DND-41 (cell line): ENCODE measurements around the gene CCDC18.

ENCODE experiments used
- ATAC-seq: fragments of 200-7000 bp; cut with Tn5 transposase; 3 replicates; pipeline ENCODE4 v1.9.1; 2021; ENCODE audit warnings: low read depth; ENCODE audit not compliant: insufficient read depth
- DNase-seq: peaks from one replicate; pipeline ENCODE4 v3.0.0-alpha.2; 2020
- H2AFZ ChIP-seq: 2 replicates; pipeline ENCODE4 v1.6.0; 2012; ENCODE audit warnings: low read depth, low read length
- H3K27ac ChIP-seq: 2 replicates; pipeline ENCODE4 v1.5.1; 2012; ENCODE audit warnings: low read length, inconsistent platforms
- H3K27me3 ChIP-seq: fragments of 200-600 bp; sonication (generic); 2 replicates; pipeline ENCODE4 v1.6.0; 2012; ENCODE audit warnings: low read length, mild to moderate bottlenecking, inconsistent platforms; ENCODE audit not compliant: insufficient read depth, poor library complexity
- H3K36me3 ChIP-seq: 2 replicates; pipeline ENCODE4 v1.5.1; 2012; ENCODE audit warnings: low read length, inconsistent platforms; ENCODE audit not compliant: insufficient read depth
- H3K4me1 ChIP-seq: 2 replicates; pipeline ENCODE4 v1.5.1; 2012; ENCODE audit warnings: mild to moderate bottlenecking, low read length; ENCODE audit not compliant: insufficient read depth
- H3K4me2 ChIP-seq: 2 replicates; pipeline ENCODE4 v1.6.0; 2012; ENCODE audit warnings: mild to moderate bottlenecking, moderate library complexity, low read length, inconsistent platforms; ENCODE audit not compliant: insufficient read depth
- H3K4me3 ChIP-seq, 2 experiments: fragments of 200-600 bp in 1 of 2; shearing (Covaris generic) in 1 of 2; 2 replicates each; pipeline ENCODE4 v1.5.1; 2012 to 2016; ENCODE audit warnings: inconsistent platforms in 2 of 2, low read length in 2 of 2, mild to moderate bottlenecking in 2 of 2, low read depth in 1 of 2, moderate library complexity in 1 of 2
- H3K79me2 ChIP-seq: 2 replicates; pipeline ENCODE4 v1.6.0; 2012; ENCODE audit warnings: low read length, inconsistent platforms; ENCODE audit not compliant: insufficient read depth
- H3K9ac ChIP-seq: 2 replicates; pipeline ENCODE4 v1.6.0; 2012; ENCODE audit warnings: low read depth, mild to moderate bottlenecking, inconsistent platforms, low read length, moderate library complexity
- H3K9me3 ChIP-seq: 2 replicates; pipeline ENCODE4 v1.5.1; 2012; ENCODE audit warnings: low read length, moderate library complexity, mild to moderate bottlenecking, inconsistent platforms; ENCODE audit not compliant: insufficient read depth, severe bottlenecking
- H4K20me1 ChIP-seq: 2 replicates; pipeline ENCODE4 v1.6.0; 2012; ENCODE audit warnings: low read length; ENCODE audit not compliant: insufficient read depth
- EZH2 ChIP-seq: IDR thresholded peaks from 3 replicates; pipeline ENCODE4 v1.6.1; 2012; ENCODE audit warnings: borderline replicate concordance, low read depth, mild to moderate bottlenecking, moderate library complexity, low read length, inconsistent platforms; ENCODE audit not compliant: severe bottlenecking
- TF ChIP-seq, protein P1 (sequence below): IDR thresholded peaks from 2 replicates; pipeline ENCODE4 v1.5.1; 2012; ENCODE audit warnings: borderline replicate concordance, low read length, moderate library complexity, mild to moderate bottlenecking; ENCODE audit not compliant: poor library complexity, severe bottlenecking; ENCODE audit errors: extremely low read depth

Gene CCDC18

DNA sequence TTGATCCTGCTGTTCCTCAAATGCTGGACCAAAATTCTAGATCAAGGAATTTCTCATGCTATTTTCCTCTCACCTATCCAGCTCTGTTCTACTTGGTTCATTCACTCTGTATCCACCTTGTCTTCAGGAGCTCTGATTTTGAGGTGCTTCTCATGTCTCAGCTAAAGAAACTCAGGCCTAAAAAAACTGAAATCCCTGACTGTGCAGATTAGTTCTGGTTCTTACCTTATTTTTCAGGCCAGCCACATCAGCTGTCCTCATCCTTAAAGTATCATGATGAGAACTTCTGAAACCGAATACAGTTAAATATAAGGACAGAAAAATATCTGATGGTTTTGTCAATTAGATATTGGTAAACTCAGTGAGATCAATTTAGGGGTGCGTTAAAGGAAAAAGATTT lies 137.4 kb downstream of the CCDC18 start:
- no peak for DNase-seq
- Histone ChIP-seq H3K4me3 (no peak overlapping the region), H3K9ac (no peak overlapping the region), H4K20me1 (no peaks in the 10 kb centered on the region), H3K27ac (no peak overlapping the region), H3K4me2 (no peak overlapping the region), H3K36me3 (no peaks in the 10 kb centered on the region), H2AFZ (no peak overlapping the region), H3K27me3 (no peaks in the 10 kb centered on the region), H3K9me3 (no peaks in the 10 kb centered on the region), H3K4me1 (no peaks in the 10 kb centered on the region), H3K79me2 (no peaks in the 10 kb centered on the region)
- no peak for ATAC-seq
- TF ChIP-seq, protein P1, sequence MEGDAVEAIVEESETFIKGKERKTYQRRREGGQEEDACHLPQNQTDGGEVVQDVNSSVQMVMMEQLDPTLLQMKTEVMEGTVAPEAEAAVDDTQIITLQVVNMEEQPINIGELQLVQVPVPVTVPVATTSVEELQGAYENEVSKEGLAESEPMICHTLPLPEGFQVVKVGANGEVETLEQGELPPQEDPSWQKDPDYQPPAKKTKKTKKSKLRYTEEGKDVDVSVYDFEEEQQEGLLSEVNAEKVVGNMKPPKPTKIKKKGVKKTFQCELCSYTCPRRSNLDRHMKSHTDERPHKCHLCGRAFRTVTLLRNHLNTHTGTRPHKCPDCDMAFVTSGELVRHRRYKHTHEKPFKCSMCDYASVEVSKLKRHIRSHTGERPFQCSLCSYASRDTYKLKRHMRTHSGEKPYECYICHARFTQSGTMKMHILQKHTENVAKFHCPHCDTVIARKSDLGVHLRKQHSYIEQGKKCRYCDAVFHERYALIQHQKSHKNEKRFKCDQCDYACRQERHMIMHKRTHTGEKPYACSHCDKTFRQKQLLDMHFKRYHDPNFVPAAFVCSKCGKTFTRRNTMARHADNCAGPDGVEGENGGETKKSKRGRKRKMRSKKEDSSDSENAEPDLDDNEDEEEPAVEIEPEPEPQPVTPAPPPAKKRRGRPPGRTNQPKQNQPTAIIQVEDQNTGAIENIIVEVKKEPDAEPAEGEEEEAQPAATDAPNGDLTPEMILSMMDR: no peak
- TF ChIP-seq EZH2: no peak

DNA sequence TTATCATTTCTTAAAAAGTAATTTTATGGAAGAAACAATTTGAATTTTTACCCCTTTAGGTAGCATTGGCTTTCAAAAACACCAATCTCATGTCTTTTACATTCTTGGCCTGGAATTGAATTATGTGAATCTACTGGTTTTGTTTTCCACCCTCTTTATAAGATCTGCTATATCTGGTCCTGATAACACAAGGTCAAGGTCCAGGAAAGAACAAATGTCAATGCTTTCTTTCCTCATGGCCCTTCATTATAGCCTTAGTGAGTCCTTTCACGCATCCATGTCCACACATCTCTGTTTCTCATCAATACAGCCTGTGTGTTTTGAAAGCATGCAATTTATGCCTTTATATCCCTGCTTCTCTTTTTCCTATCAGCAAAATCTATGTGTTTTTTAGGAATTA lies 141.2 kb downstream of the CCDC18 start:
- H3K9me3 ChIP-seq: no peaks in the 10 kb centered on the region
- DNase-seq (no peak), ATAC-seq (no peak)
- no peaks in the 10 kb centered on the region for H3K4me1 ChIP-seq
- H3K9ac ChIP-seq: no peak overlapping the region
- no peaks in the 10 kb centered on the region for H3K27me3 ChIP-seq
- H3K27ac ChIP-seq: no peak overlapping the region
- H3K4me3 ChIP-seq: no peak overlapping the region
- TF ChIP-seq EZH2: no peak
- TF ChIP-seq, protein P1: no peak
- no peak overlapping the region for H3K4me2 ChIP-seq
- no peaks in the 10 kb centered on the region for H3K79me2 ChIP-seq
- H3K36me3 ChIP-seq: no peaks in the 10 kb centered on the region
- H4K20me1 ChIP-seq: no peaks in the 10 kb centered on the region
- H2AFZ ChIP-seq: no peak overlapping the region

DNA sequence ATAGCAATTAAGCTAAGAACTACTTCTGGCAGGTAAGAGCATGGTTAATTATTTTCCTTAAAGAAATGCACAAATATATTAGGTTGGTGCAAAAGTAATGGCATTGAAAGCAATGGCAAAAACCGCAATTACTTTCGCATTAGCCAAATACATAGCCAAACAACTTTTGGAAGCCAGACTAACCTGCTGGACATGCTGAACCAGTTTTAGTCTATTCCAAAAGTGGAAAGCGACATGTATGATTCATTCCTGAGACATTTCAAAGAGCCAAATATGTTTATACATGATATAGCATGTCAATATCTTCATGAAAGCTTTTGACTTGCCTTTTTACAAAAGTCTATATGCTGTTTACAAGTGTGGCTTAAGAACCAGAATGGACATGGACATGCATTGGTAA lies 141.8 kb downstream of the CCDC18 start:
- Histone ChIP-seq H3K4me3 (no peak overlapping the region), H3K36me3 (no peaks in the 10 kb centered on the region), H2AFZ (no peak overlapping the region), H3K27ac (no peak overlapping the region), H3K9me3 (no peaks in the 10 kb centered on the region), H3K9ac (no peak overlapping the region), H3K27me3 (no peaks in the 10 kb centered on the region), H3K79me2 (no peaks in the 10 kb centered on the region), H3K4me2 (no peak overlapping the region), H4K20me1 (no peaks in the 10 kb centered on the region), H3K4me1 (no peaks in the 10 kb centered on the region)
- no peak for TF ChIP-seq EZH2
- TF ChIP-seq, protein P1: no peak
- ATAC-seq: no peak
- no peak for DNase-seq

DNA sequence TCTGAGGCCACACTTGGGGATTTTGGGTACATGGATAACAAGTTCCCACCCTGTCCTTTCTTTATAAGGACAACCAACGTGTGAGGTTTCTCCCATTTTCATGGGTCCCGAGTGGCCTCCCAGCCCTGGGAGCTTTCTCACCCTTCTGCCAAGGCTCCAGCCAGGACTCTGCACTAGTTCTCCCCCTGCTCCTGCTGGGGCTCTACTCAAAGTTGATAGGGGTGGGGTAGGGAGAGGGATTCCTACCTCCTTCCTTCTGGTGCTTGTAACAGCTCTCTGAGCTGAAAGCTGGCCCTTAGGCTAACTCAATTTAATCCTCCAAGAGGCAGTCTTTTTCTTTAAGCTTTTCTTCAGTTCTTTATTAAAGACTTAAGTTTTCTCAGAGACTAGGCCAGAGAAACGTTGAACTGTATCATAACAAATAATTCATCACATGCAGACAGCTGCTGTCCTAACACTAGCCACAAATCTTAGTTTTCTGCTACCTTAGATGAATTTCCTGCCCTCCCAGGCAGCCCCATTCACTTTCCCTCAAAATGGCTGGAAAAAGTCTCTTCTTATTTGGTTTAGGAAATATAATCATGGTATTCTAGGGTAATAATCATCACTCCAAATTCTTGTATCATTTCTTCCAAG lies 142.8 kb downstream of the CCDC18 start:
- Histone ChIP-seq H3K9ac (no peak overlapping the region), H3K4me2 (no peak overlapping the region), H3K9me3 (no peaks in the 10 kb centered on the region), H2AFZ (no peak overlapping the region), H3K79me2 (no peaks in the 10 kb centered on the region), H4K20me1 (no peaks in the 10 kb centered on the region), H3K4me3 (no peak overlapping the region), H3K4me1 (no peaks in the 10 kb centered on the region), H3K27ac (no peak overlapping the region), H3K36me3 (no peaks in the 10 kb centered on the region), H3K27me3 (no peaks in the 10 kb centered on the region)
- ATAC-seq (no peak), DNase-seq (no peak)
- TF ChIP-seq, protein P1: no peak
- TF ChIP-seq EZH2: no peak
